ENCODE results near the gene WDR54. TPM values are rescaled to one million over a fixed set of nuclear protein-coding genes. Genes with fewer than 3 reads are reported as not detected.
"Not testable (repeated sequence)": the region's sequence is repeated elsewhere in the genome, so short reads cannot be mapped to it uniquely, and the experiment has no call there.

WDR54 gene
- total RNA-seq, 1 donor from 2014 or later, result 15.8 TPM

DNA sequence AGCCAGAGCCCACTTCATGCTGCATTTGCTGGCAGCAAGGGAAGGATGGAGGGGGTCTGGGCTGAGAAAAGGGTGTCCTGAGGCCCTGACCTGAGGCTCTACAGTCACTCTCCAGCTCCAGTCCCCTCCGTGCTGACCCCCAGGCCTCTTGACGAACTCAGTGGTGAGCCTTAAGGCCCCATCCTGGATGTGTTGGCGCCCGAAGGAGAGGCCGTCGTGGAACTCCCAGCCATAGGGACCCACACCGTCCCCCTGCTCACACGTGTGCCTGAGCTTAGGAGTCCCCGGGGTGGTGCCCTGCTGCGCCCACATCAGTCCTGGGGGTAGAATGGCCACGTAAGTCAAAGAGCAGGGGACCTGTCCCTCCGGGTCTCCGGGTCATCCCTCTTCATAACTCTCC lies 42.9 kb downstream of the WDR54 start:
- no peak for DNase-seq (ENCODE audit: extremely low spot score, unreplicated experiment)
- H3K36me3 Mint-ChIP-seq (ENCODE audit: unreplicated experiment), result peaks cover 8% of the 10 kb centered on the region
- H3K4me1 Mint-ChIP-seq (ENCODE audit: unreplicated experiment), result peaks cover 28% of the 10 kb centered on the region
- peak overlapping the region; percentile 76 for H3K27ac Mint-ChIP-seq (ENCODE audit: unreplicated experiment)
- TF ChIP-seq CTCF (IDR thresholded peaks at IDR 0.05), result no peak
- no peaks in the 10 kb centered on the region for H3K9me3 Mint-ChIP-seq (ENCODE audit: unreplicated experiment)
- no peaks in the 10 kb centered on the region for H3K27me3 Mint-ChIP-seq (ENCODE audit: unreplicated experiment)
- H3K4me3 Mint-ChIP-seq (ENCODE audit: unreplicated experiment), result peak overlapping the region; percentile 98

DNA sequence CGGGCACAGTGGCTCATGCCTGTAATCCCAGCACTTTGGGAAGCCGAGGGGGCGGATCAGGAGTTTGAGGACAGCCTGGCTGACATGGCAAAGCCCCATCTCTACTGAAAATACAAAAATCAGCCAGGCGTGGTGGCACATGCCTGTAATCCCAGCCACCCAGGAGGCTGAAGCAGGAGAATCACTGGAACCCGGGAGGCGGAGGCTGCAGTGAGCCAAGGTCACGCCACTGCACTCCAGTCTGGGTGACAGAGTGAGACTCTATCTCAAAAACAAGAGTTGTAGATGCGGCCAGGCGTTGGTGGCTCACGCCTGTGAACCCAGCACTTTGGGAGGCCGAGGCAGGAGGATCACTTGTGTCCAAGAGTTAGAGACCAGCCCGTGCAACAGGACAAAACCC lies 49.2 kb downstream of the WDR54 start:
- Mint-ChIP-seq H3K4me3 (ENCODE audit: unreplicated experiment) (peak overlapping the region; percentile 71), H3K27ac (ENCODE audit: unreplicated experiment) (peak overlapping the region; percentile 64), H3K4me1 (ENCODE audit: unreplicated experiment) (peaks cover 29% of the 10 kb centered on the region)
- H3K9me3 Mint-ChIP-seq (ENCODE audit: unreplicated experiment); H3K27me3 Mint-ChIP-seq (ENCODE audit: unreplicated experiment); DNase-seq (ENCODE audit: extremely low spot score, unreplicated experiment); H3K36me3 Mint-ChIP-seq (ENCODE audit: unreplicated experiment): not testable (repeated sequence)

GRCh38 chr2:74471332-74472065 lies 50.0 kb downstream of the WDR54 start:
- peak overlapping the region; percentile 98 for H3K27ac Mint-ChIP-seq (ENCODE audit: unreplicated experiment)
- peak overlapping the region; percentile 96 for H3K4me3 Mint-ChIP-seq (ENCODE audit: unreplicated experiment)
- H3K4me1 Mint-ChIP-seq (ENCODE audit: unreplicated experiment), result peaks cover 25% of the 10 kb centered on the region
- H3K27me3 Mint-ChIP-seq (ENCODE audit: unreplicated experiment), result no peaks in the 10 kb centered on the region
- peaks cover 10% of the 10 kb centered on the region for H3K36me3 Mint-ChIP-seq (ENCODE audit: unreplicated experiment)
- no peaks in the 10 kb centered on the region for H3K9me3 Mint-ChIP-seq (ENCODE audit: unreplicated experiment)
- no peak for TF ChIP-seq CTCF (IDR thresholded peaks at IDR 0.05)
- DNase-seq (ENCODE audit: extremely low spot score, unreplicated experiment), result no peak

DNA sequence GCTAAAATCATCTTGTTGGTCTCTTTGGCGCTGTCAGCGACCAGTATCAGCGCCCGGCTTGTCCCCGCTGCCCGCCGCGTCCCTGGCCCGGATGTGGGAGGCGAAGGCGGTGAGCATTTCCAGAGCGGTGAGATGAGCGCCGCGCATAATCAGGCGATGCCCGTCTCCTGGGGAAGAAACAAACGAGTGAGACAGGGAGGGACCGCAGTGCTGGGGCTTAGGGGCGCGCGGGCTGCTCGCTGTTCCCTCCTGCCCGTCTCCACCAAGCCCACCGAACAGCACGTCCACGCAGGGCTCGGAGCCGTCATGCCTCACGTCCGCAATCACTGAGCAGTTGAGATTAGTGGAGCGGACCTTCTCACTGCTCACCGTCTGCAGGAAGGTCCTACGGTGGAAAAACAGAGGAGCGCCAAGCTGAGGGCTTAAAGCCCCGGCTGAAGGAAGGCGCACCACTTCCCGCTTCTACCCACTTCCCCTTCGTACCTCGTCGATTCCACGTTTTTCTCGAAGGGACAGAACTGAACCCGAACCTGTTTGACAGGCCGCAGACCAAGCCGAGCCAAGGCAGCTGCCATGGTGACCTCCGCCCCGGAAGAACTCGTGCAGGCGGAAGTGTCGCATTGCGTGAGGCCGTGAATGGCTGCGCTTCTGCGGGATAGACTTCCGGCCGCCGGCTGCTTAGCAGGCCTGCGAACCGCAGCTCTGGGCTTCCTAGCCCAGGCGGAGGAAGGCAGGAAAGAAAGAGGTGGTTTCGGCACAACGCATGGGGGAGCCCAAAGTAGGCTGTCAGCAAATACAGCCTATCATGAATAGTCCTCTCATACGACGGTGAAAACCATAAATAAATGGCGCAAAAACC lies 50.8 kb downstream of the WDR54 start, which contains the start of gene MRPL53:
Gene MRPL53 (minus strand): TSS at position 595 of the 859 bp plus-strand sequence. CDS start 20 bp downstream, at position 575.
- Mint-ChIP-seq H3K36me3 (ENCODE audit: unreplicated experiment) (peaks cover 10% of the 10 kb centered on the region), H3K27me3 (ENCODE audit: unreplicated experiment) (no peaks in the 10 kb centered on the region), H3K4me3 (ENCODE audit: unreplicated experiment) (peak within 1 kb of the TSS; percentile 96), H3K9me3 (ENCODE audit: unreplicated experiment) (no peaks in the 10 kb centered on the region), H3K4me1 (ENCODE audit: unreplicated experiment) (peaks cover 24% of the 10 kb centered on the region), H3K27ac (ENCODE audit: unreplicated experiment) (peak within 1 kb of the TSS; percentile 98)
- TF ChIP-seq CTCF (IDR thresholded peaks at IDR 0.05), result no peak
- peak; percentile 97 for DNase-seq (ENCODE audit: extremely low spot score, unreplicated experiment)

DNA sequence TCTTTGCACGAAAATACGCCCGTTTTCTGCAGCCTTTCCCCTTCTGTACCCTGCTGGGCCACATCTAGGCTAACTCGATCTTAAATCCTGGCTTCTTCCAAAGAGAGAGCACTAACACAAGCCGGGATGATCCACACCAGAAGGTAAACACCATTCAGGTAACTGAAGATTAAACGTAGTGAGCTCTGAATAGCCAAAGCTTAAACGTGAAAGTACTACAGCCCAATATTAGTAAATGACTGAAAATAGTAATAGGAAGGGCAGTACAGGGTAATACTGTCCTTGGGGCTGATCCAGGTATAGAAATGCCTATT lies 51.4 kb downstream of the WDR54 start:
- H3K36me3 Mint-ChIP-seq (ENCODE audit: unreplicated experiment), result peaks cover 10% of the 10 kb centered on the region
- no peaks in the 10 kb centered on the region for H3K9me3 Mint-ChIP-seq (ENCODE audit: unreplicated experiment)
- no peak for DNase-seq (ENCODE audit: extremely low spot score, unreplicated experiment)
- H3K4me1 Mint-ChIP-seq (ENCODE audit: unreplicated experiment), result peaks cover 24% of the 10 kb centered on the region
- H3K27ac Mint-ChIP-seq (ENCODE audit: unreplicated experiment), result peak overlapping the region; percentile 98
- H3K4me3 Mint-ChIP-seq (ENCODE audit: unreplicated experiment), result peak overlapping the region; percentile 96
- no peak for TF ChIP-seq CTCF (IDR thresholded peaks at IDR 0.05)
- H3K27me3 Mint-ChIP-seq (ENCODE audit: unreplicated experiment), result no peaks in the 10 kb centered on the region

Measured in osteocyte (in vitro differentiated cells).